Activated naive CD8-positive, alpha-beta T cell treated with anti-CD3 and anti-CD28 coated beads, Interleukin-2, amount 50 U/mL, for 24 hours (primary cell): ENCODE data around the gene S100A6.
"Not testable (repeated sequence)": the region's sequence is repeated elsewhere in the genome, so short reads cannot be mapped to it uniquely, and the experiment has no call there.

Experiments
- ATAC-seq: fragments of 150-1000 bp; cut with Tn5 transposase; one replicate; pipeline ENCODE4 v1.10.0; 2021
- DNase-seq: peaks from one replicate; pipeline ENCODE4 v3.0.0; 2021
- H3K27ac Mint-ChIP-seq: one replicate; pipeline ENCODE4 v1.8.0; 2021; ENCODE audit warnings: mild to moderate bottlenecking, mixed read lengths
- H3K27me3 Mint-ChIP-seq: one replicate; pipeline ENCODE4 v1.8.0; 2021; ENCODE audit warnings: mixed read lengths
- H3K36me3 Mint-ChIP-seq: one replicate; pipeline ENCODE4 v1.8.0; 2021; ENCODE audit warnings: low read depth, mixed read lengths
- H3K4me1 Mint-ChIP-seq: one replicate; pipeline ENCODE4 v1.8.0; 2021; ENCODE audit warnings: mixed read lengths
- H3K4me3 Mint-ChIP-seq: one replicate; pipeline ENCODE4 v1.8.0; 2021; ENCODE audit warnings: mild to moderate bottlenecking, moderate library complexity, mixed read lengths
- H3K9me3 Mint-ChIP-seq: one replicate; pipeline ENCODE4 v1.8.0; 2021; ENCODE audit warnings: mixed read lengths

Gene S100A6

DNA sequence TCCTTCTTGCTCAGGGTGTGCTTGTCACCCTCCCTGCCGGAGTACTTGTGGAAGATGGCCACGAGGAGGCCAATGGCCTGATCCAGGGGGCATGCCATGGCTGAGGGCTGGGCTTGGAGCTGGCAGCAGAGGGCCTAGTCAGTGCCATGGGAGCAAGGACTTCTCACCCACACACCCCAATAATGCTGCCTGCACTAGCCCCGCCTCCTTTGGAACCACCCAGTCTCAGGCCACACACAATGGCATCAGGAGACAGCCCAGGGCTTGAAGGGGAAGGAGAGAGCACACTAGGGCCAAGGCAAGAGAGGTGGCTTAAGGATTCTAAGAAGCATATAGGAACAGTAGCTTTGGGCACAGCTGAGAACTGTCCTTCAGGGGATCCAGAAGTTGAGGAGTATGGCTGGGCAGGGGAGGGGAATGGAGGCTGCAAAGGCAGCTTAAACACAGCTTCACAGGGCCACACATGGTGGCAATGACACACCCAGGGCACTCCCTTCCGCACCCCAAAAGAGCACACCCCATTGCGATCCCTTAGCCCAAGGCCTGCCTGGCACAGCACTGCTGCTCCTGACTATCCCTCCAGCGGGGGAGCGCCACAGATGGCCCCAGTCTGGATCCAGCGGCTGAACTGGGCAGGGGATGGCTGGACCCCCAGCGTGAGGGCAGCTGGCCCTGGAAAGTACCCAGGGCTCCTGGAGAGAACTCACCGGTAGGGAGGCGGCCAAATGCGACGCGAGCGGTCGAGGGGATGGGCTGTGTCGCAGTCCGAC lies at the start of gene S100A6:
S100A6 (minus strand) TSS at position 750 of the 770 bp plus-strand sequence; CDS start at position 98, 652 bp downstream.
- peaks cover 75% of the 10 kb centered on the region for H3K4me1 Mint-ChIP-seq
- H3K9me3 Mint-ChIP-seq: no peaks in the 10 kb centered on the region
- DNase-seq (peak; percentile 48), ATAC-seq (peak; percentile 26)
- H3K4me3 Mint-ChIP-seq: peak within 1 kb of the TSS; percentile 96
- no peaks in the 10 kb centered on the region for H3K27me3 Mint-ChIP-seq
- peak within 1 kb of the TSS; percentile 97 for H3K27ac Mint-ChIP-seq
- H3K36me3 Mint-ChIP-seq: peaks cover 6% of the 10 kb centered on the region

DNA sequence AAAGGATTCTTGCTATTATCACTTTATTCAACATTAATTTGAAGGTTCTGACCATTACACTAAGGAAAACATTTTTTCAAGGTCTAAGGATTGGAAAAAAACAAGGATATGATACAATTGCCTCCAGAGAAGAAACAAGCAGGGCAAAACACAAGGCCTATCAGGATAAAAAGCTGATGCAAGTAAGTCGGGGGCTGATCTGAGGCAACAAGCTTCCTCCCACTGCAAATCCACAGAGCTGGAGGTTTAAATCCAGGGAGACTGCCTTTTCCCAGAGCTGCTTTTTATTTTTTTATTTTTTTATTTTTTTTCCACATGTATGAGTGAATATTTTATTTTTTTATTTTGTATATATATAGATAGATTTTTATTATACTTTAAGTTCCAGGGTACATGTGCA lies 49.2 kb upstream of the S100A6 start:
- no peak overlapping the region for H3K27ac Mint-ChIP-seq
- H3K36me3 Mint-ChIP-seq: no peaks in the 10 kb centered on the region
- no peak overlapping the region for H3K4me3 Mint-ChIP-seq
- no peaks in the 10 kb centered on the region for H3K27me3 Mint-ChIP-seq
- no peaks in the 10 kb centered on the region for H3K9me3 Mint-ChIP-seq
- H3K4me1 Mint-ChIP-seq: no peaks in the 10 kb centered on the region
- no peak for DNase-seq
- no peak for ATAC-seq

DNA sequence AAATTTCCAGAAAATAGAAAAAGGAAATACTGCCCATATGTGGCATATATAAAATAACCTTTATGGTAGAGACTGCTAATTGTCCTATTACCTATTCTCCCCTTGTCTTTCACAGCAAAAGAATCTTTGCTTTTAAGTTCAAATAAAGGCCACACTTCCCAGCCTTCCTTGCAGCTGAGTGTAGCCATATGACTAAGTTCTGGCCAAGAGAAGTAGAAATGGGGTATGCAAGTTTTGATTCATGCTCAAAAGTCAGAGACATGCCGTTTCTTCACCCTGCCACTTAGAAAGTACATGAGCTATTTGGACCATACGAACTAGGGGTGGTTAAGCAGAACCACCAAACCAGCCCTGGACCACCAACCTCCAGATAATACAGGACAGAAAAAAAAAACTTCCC lies 48.2 kb upstream of the S100A6 start:
- ATAC-seq (no peak), DNase-seq (no peak)
- no peaks in the 10 kb centered on the region for H3K36me3 Mint-ChIP-seq
- no peaks in the 10 kb centered on the region for H3K4me1 Mint-ChIP-seq
- peaks cover 4% of the 10 kb centered on the region for H3K27me3 Mint-ChIP-seq
- H3K27ac Mint-ChIP-seq: no peak overlapping the region
- H3K4me3 Mint-ChIP-seq: no peak overlapping the region
- H3K9me3 Mint-ChIP-seq: no peaks in the 10 kb centered on the region

DNA sequence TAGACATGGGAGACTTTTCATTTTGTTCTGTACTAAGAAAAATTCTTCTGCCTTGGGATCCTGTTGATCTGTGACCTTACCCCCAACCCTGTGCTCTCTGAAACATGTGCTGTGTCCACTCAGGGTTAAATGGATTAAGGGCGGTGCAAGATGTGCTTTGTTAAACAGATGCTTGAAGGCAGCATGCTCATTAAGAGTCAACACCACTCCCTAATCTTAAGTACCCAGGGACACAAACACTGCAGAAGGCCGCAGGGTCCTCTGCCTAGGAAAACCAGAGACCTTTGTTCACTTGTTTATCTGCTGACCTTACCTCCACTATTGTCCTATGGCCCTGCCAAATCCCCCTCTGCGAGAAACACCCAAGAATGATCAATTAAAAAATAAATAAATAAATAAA lies 47.7 kb upstream of the S100A6 start:
- H3K9me3 Mint-ChIP-seq, DNase-seq, H3K4me1 Mint-ChIP-seq, H3K4me3 Mint-ChIP-seq, H3K27me3 Mint-ChIP-seq, ATAC-seq, H3K36me3 Mint-ChIP-seq, H3K27ac Mint-ChIP-seq: not testable (repeated sequence)

DNA sequence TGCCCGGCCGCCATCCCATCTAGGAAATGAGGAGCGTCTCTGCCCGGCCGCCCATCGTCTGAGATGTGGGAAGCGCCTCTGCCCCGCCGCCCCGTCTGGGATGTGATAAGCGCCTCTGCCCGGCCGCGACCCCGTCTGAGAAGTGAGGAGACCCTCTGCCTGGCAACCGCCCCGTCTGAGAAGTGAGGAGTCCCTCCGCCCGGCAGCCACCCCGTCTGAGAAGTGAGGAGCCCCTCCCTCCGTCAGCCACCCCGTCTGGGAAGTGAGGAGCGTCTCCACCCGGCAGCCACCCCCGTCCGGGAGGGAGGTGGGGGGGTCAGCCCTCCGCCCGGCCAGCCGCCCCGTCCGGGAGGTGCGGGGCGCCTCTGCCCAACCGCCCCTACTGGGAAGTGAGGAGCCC lies 47.0 kb upstream of the S100A6 start:
- H3K4me1 Mint-ChIP-seq, ATAC-seq, H3K27ac Mint-ChIP-seq, H3K27me3 Mint-ChIP-seq, H3K4me3 Mint-ChIP-seq, DNase-seq, H3K36me3 Mint-ChIP-seq, H3K9me3 Mint-ChIP-seq: not testable (repeated sequence)

DNA sequence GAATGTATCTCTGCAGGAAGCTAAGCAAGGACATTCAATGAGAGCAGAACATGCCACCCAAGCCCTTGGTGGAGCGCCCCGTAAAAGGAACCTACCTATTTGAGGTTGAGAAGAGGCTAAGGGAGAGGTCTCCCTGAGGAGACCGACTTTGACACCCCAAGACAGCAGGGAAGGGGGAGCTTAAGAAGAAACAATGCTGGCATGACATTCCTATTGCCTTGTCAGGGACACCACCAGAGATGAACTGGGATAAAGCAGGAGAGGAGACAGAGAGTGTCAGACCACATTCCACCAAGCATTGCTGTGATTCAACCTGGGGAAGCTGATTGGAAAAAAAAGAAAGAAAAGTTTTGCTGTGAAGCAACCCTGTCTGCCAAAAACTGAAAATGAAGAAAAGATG lies 43.1 kb upstream of the S100A6 start:
- H3K27me3 Mint-ChIP-seq: peaks cover 17% of the 10 kb centered on the region
- no peaks in the 10 kb centered on the region for H3K9me3 Mint-ChIP-seq
- no peak for DNase-seq
- H3K36me3 Mint-ChIP-seq: no peaks in the 10 kb centered on the region
- H3K27ac Mint-ChIP-seq: no peak overlapping the region
- ATAC-seq: no peak
- peaks cover 2% of the 10 kb centered on the region for H3K4me1 Mint-ChIP-seq
- H3K4me3 Mint-ChIP-seq: no peak overlapping the region

DNA sequence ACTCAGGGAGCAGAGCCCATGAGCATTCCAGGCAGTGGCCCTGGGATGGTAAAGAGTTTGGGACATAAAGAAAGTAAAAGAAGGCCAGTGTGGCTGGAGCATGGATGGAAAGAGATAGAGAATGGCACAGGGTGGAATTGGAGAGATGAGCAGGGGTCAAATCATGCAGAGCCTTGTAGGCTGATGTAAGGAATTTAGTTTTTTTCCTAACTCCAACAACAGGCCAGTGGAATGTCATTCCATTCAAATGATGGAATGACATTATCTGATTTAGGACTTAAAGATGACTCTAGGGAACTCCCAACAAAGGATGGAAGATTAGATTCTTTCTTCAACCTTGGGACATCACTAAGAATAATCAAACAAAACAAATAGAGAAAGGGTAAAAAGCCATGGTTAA lies 42.7 kb upstream of the S100A6 start:
- no peak for DNase-seq
- peaks cover 5% of the 10 kb centered on the region for H3K4me1 Mint-ChIP-seq
- peaks cover 17% of the 10 kb centered on the region for H3K27me3 Mint-ChIP-seq

DNA sequence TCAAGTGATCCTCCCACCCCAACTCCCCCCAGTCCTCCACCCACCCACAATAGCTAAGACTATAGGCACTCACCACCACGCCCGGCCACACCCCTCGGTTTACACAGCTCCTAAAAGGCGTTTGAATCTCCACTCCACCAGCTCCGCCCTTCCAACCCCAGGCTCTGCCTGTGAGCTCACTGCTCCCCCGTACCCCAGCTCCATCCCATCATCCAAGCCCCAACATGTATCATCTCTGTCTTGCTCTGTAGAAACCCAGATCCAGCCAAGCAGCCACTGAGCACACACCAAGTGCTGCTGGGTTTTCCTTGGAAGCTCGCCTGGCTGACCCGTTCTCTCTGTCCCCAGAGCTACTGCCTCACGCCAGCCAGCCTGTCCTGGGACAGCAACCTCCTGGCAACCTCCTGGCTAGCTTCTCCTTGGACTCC lies 41.8 kb upstream of the S100A6 start:
- DNase-seq (no peak), ATAC-seq (no peak)
- no peaks in the 10 kb centered on the region for H3K9me3 Mint-ChIP-seq
- H3K4me1 Mint-ChIP-seq: peaks cover 14% of the 10 kb centered on the region
- H3K4me3 Mint-ChIP-seq: no peak overlapping the region
- no peak overlapping the region for H3K27ac Mint-ChIP-seq
- peaks cover 17% of the 10 kb centered on the region for H3K27me3 Mint-ChIP-seq
- no peaks in the 10 kb centered on the region for H3K36me3 Mint-ChIP-seq

More for the DNA sequence above, 42.7 kb upstream of the S100A6 start:
- Mint-ChIP-seq H3K36me3 (no peaks in the 10 kb centered on the region), H3K9me3 (no peaks in the 10 kb centered on the region), H3K4me3 (no peak overlapping the region), H3K27ac (no peak overlapping the region)
- no peak for ATAC-seq

DNA sequence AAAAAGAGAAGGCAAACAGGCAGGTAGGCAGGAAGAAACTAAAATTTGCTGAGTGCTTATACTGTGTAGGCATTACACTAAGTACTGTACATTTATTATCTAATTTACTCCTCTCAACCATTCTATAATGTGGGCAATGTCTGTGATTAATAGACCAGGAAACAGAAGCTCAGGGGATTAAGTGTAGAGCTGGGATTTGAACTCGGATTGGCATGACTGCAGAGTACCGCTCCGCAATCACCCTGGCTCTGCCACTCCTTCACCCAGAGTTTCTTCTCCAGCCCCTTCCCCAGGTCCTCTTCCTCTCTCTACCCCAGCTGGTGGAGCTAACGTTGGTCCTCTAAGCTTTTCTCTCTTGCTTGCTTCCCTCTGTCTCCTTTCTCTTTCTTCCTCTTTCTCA lies 41.3 kb upstream of the S100A6 start:
- peaks cover 19% of the 10 kb centered on the region for H3K4me1 Mint-ChIP-seq
- no peak overlapping the region for H3K4me3 Mint-ChIP-seq
- no peak overlapping the region for H3K27ac Mint-ChIP-seq
- no peaks in the 10 kb centered on the region for H3K36me3 Mint-ChIP-seq
- H3K9me3 Mint-ChIP-seq: no peaks in the 10 kb centered on the region
- DNase-seq (no peak), ATAC-seq (no peak)
- peaks cover 17% of the 10 kb centered on the region for H3K27me3 Mint-ChIP-seq

DNA sequence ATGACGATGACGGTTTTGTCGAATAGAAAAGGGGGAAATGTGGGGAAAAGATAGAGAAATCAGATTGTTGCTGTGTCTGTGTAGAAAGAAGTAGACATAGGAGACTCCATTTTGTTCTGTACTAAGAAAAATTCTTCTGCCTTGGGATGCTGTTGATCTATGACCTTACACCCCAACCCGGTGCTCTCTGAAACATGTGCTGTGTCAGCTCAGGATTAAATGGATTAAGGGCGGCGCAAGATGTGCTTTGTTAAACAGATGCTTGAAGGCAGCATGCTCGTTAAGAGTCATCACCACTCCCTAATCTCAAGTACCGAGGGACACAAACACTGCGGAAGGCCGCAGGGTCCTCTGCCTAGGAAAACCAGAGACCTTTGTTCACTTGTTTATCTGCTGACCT lies 39.7 kb upstream of the S100A6 start:
- ATAC-seq, H3K36me3 Mint-ChIP-seq, H3K27ac Mint-ChIP-seq, DNase-seq, H3K4me3 Mint-ChIP-seq, H3K9me3 Mint-ChIP-seq: not testable (repeated sequence)
- H3K4me1 Mint-ChIP-seq: peaks cover 26% of the 10 kb centered on the region
- peaks cover 22% of the 10 kb centered on the region for H3K27me3 Mint-ChIP-seq

DNA sequence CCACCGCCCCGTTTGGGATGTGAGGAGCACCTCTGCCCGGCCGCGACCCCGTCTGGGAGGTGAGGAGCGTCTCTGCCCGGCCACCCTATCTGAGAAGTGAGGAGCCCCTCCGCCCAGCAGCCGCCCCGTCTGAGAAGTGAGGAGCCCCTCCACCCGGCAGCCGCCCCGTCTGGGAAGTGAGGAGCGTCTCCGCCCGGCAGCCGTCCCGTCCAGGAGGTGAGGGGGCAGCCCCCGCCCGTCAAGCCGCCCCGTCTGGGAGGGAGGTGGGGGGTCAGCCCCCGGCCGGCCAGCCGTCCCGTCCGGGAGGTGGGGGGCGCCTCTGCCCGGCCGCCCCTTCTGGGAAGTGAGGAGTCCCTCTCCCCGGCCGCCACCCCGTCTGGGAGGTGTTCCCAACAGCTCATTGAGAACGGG lies 39.3 kb upstream of the S100A6 start:
- not testable (repeated sequence) for H3K27ac Mint-ChIP-seq, ATAC-seq, H3K9me3 Mint-ChIP-seq

DNA sequence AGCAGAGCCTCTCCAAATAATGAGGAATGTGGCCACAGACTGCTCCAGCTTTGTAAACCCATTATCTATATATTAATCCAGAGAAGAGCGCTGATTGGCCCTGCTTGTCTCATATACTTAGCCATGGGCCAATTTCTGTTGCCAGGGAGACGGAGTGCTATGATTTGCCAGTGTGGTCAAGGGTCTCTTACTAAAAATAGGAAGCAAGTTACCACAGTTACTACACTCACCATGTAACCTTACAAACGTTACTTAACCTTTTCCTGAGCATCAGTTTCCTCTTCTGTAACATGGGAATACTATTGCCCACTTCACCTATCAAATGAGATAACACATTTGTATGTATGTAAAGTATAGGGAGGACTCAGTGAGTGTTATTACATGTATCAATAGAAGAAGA lies 37.6 kb upstream of the S100A6 start:
- no peak for ATAC-seq
- peaks cover 37% of the 10 kb centered on the region for H3K4me1 Mint-ChIP-seq
- peaks cover 22% of the 10 kb centered on the region for H3K27me3 Mint-ChIP-seq
- no peak overlapping the region for H3K4me3 Mint-ChIP-seq
- no peaks in the 10 kb centered on the region for H3K9me3 Mint-ChIP-seq
- DNase-seq: no peak
- peak overlapping the region; percentile 80 for H3K27ac Mint-ChIP-seq
- H3K36me3 Mint-ChIP-seq: no peaks in the 10 kb centered on the region

More for the DNA sequence above, 39.3 kb upstream of the S100A6 start:
- Mint-ChIP-seq H3K27me3 (peaks cover 24% of the 10 kb centered on the region), H3K4me1 (peaks cover 26% of the 10 kb centered on the region)
- not testable (repeated sequence) for DNase-seq, H3K4me3 Mint-ChIP-seq, H3K36me3 Mint-ChIP-seq

DNA sequence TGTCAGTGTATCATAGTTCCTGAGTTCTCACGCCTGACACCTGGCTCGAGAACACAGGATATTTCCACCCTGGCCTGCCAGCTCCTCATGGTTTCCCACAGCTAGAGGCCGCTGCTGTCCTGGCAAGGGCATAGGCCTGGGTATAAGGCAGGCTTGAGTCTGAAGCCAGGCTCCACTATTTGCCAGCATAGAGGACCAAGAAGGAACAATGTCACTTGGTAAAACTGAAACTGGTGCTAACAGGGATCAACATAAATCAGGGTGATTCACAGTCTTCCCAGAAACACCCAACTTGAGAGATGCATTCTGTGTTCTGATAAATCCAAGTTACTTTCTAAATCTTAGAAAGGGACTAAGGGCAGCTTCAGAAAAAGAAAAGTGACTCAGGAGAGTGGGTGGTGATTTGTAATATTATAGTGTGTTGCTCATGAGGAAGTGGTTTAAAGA lies 36.8 kb upstream of the S100A6 start:
- H3K27me3 Mint-ChIP-seq: peaks cover 16% of the 10 kb centered on the region
- DNase-seq: peak; percentile 59
- H3K4me3 Mint-ChIP-seq: no peak overlapping the region
- H3K9me3 Mint-ChIP-seq: no peaks in the 10 kb centered on the region
- peak; percentile 87 for ATAC-seq
- H3K4me1 Mint-ChIP-seq: peaks cover 45% of the 10 kb centered on the region
- peak overlapping the region; percentile 80 for H3K27ac Mint-ChIP-seq
- no peaks in the 10 kb centered on the region for H3K36me3 Mint-ChIP-seq

DNA sequence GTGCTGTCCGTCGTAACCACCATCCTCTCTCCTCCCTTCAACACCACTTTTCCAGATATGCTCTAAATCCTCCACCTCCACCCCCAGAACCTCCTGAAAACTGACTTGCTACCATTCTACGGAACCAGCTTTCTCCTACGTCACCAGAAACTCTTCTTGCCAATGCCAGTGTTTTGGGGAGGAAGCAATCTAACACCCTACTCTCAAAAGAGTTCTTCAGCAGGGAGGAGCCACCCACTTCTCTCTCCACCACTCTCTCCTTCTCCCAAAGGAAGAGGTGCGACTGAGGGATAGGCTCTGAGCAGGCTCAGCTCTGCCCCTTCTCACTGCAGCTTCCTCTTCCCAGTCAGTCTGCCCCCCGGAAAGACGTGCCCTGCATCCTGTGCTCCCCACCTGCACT lies 35.9 kb upstream of the S100A6 start:
- H3K4me1 Mint-ChIP-seq: peaks cover 52% of the 10 kb centered on the region
- no peak overlapping the region for H3K4me3 Mint-ChIP-seq
- peak overlapping the region; percentile 80 for H3K27ac Mint-ChIP-seq
- peaks cover 10% of the 10 kb centered on the region for H3K27me3 Mint-ChIP-seq
- no peaks in the 10 kb centered on the region for H3K9me3 Mint-ChIP-seq
- no peaks in the 10 kb centered on the region for H3K36me3 Mint-ChIP-seq
- DNase-seq (no peak), ATAC-seq (no peak)

DNA sequence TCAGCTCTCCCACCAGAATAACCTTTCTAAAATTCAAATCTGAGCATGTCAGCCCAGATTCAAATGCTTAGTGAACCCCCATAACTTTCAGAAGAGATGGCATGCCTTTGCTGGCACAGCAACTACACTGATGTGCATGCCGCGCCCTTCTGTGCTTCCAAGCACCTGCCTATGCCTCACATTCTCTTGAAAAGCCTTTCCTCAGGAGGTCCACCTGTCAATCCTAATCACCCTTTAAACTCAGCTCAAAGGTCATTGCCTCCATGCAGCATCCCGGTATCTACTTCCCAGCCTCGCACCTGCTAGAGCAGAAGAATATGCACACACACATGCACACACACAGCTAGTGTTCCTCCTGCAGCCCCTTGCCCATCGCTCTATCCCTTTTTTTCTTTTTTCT lies 35.1 kb upstream of the S100A6 start:
- Mint-ChIP-seq H3K4me3 (no peak overlapping the region), H3K36me3 (no peaks in the 10 kb centered on the region), H3K4me1 (peaks cover 59% of the 10 kb centered on the region), H3K27ac (no peak overlapping the region), H3K27me3 (peaks cover 10% of the 10 kb centered on the region), H3K9me3 (no peaks in the 10 kb centered on the region)
- ATAC-seq: no peak
- no peak for DNase-seq
